Measurements from ENCODE around the gene SLC5A1.

SLC5A1 gene

GRCh38 chr22:32052244-32052643 is 9.2 kb downstream of the SLC5A1 start:
- no peak for DNase-seq

- no peak for DNase-seq
Observed at GRCh38 chr22:32052936-32053791, 10.1 kb downstream of the SLC5A1 start.

DNA sequence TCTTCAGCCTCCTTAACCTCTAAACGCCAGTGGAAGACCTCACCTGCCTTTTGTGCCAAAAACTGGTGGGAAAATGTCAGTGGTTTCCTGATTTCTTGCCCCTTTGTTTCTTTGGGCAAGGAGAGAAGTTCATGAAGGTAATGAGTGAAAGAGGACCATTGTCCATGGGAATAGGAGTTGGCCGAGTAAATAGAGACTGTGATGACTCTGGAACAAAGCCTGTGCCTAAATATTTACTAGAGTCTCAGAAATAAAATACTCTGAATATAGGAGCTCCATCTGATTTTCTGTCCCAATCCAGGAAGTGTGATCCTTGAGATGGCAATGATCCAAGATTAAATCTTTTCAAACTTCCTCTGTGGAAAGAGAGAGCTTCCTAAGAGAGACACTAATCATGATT is 12.0 kb downstream of the SLC5A1 start:
- no peak for DNase-seq

DNA sequence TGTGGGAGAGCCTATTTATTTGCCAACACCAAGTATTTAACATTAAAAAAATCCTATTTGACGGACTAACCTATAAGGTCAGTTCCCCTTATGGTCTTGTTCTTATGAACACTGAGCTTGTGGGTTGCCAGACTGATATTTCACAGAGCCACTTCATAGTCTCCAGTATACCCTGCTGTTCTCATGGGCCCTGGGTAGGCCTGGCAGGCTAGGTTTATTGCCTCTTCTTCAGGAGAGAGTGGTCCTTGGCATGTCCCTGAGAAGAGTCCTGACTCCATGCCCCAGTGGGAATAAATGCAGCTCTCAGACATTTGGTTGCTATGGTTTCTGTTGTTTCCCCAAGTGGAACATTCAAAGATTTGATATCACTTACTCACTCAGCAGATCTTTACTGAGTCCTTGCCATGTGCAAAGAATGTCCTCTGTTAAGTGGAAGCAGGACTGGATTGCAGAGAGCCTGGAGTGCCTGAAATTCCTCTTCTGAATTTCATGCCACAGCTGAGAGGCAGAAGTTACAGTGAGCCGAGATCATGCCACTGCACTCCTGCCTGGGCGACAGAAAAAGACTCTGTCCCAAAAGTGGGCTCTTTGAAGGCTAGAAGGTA is 15.7 kb downstream of the SLC5A1 start:
- DNase-seq, result no peak

DNA sequence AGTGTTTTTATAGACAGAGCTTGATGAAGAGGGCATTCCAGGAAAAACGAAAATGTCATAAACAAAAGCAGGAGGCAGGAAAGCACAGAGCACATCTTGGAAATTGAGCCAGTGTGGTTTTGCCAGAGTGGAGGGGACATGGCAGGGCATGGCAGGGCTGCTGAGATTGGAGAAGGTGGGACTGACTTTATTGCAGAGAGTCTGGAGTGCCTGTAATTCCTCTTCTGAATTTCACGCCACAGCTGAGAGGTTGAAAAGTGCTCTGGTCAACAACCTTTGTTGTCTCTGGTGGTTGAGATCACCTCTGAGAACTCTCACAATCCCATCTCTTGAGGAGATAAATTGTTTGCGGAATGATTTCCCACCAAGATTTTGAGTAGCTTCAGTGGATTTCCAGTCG is 16.4 kb downstream of the SLC5A1 start:
- DNase-seq, result no peak

- no peak for DNase-seq
Observed at GRCh38 chr22:32063701-32064100, 20.6 kb downstream of the SLC5A1 start.

- no peak for DNase-seq
Observed at GRCh38 chr22:32066820-32067219, 23.8 kb downstream of the SLC5A1 start.

DNA sequence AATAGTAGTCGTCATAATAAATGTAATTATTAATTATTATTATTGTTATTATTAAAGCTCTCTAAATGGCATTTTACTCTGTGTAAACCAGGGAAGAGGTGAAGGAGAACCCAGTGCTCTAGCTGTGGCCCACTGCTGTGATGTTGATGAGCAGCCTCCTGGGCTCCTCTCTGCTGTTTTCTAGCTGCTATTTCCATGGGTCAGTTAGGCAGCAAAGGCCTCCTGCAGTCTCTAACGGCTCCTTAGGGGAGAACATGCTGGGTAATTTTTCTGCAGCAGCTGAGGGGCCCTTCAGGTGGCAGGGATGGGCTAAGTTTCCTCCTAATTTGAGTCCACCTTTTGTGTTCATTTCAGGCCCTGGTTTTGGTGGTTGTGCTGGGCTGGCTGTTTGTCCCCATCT is 24.6 kb downstream of the SLC5A1 start:
- no peak for DNase-seq

- no peak for DNase-seq
Observed at GRCh38 chr22:32069579-32070372, 26.7 kb downstream of the SLC5A1 start.

- no peak for DNase-seq
Observed at GRCh38 chr22:32073262-32073661, 30.2 kb downstream of the SLC5A1 start.

DNA sequence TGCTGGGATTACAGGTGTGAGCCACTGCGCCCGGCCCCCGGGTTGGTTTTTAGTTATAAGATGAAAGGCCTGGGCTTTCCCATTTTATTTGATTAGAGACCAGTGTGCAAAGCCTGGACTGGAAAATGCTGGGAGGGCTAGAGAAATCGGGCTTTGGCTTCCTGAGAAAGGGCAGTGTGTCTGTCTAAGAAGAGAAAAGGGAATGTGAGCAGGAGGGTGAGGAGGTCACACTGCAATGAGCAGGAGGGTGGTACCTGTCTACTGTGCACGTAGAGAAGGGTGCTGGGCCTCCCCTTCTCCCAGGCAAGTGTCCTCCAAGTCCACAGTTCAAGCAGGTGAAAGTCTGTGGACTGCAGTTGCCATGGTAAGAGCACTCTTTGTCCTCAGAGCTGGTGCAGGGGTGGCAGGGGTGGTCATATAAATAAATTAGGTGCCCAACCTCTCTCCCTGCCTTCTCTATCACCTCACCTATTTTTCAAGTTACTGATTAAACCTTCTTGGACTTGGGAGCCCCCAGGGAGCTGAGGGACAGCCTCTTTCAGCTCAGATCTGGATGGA is 30.8 kb downstream of the SLC5A1 start:
- DNase-seq, result no peak

GRCh38 chr22:32075997-32076760 is 33.1 kb downstream of the SLC5A1 start:
- no peak for DNase-seq

DNA sequence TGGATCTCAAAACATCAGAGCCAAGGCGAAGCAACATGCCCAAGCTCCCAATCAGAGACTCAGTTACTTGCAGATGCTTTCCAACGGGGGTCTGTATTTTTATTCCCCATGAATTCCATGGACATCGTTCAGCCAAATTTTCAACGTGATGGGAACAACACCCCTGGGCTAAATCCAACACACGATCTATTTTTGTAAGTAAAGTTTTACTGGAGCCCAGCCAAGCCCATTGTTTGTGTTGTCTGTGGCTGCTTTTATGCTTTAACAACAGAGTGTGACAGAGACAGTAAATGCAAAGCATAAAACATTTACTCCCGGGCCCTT is 33.7 kb downstream of the SLC5A1 start:
- DNase-seq, result no peak

DNA sequence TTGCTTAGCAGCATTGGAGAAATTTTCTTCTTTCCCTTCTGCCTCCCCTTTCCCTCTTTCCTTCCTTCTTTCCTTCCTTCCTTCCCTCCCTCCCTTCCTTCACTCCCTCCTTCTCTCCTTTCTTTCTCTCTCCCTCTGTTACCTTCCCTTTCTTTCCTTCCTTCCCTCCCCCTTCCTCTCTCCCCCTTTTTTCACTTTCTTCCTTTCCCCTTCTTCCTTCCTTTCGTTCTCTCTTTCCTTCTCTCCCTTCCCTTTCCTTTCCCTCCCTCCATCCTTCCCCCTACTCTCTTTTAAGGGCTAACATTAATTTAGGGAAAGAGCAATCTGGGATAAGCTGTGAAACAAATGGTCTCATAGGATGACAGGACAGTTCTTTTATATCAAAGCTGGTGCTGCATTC is 34.1 kb downstream of the SLC5A1 start:
- no peak for DNase-seq

DNA sequence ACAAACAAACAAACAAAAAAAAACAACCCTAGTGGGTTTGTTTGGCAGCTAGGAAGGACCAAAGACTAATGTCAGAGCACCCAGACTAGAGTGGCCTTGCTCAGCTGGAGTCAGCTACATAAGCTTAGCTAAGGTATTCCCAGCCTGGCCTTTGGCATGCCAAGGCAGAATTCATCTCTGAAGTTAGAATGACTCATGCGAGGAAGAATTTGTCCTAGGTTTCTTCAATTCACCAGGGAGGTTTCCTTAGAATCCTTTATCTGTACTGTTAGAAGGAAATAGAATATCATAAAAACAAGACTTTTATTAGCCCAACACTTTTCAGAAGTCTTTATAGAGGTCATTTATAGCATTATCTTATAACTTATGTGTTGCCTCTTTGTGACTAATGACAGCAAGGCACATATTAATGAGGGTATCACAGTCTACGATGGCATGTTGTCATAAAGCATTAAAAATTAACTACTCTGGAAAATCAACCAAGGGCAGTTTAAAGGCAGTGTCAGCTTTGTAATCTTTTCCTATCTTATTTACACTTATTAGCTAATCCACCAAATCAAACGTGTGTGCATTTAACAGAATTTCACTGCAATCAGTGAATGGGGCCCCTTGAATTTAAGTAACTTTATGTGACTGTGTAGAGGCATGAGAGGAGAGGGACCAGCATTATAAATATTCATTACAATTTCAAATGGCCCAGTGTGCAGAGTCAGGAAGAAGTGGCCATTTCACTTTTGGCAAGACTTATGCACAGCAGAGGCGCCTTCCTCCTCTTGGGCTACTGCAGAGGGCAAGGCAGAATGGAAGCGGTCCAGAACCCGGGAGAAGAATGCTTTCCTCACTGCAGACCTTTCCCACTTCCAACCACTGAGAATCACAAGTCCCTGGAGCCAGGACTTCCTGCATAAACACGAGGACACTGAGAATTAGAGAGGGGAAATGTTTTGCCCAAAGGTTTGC is 36.3 kb downstream of the SLC5A1 start:
- no peak for DNase-seq

GRCh38 chr22:32080904-32081303 is 37.8 kb downstream of the SLC5A1 start:
- no peak for DNase-seq

DNA sequence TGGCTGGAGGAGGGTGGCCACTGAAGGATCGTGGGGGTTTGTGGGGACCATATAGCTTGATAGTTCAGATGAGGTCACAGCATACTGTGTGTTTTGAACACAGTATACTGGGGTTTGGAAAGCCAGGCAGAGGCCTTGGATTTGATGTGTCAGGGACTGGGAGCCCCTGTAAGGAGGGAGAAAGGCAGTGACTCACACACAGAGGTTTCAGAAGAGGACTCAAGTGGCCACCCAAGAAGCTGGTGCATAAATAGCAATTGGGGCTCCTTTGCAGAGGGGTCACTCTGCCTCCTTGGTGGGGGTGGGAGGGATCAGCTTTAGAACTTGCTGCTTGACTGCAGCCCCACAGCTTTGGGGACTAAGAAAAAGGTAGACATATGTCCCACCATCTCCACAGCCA is 39.3 kb downstream of the SLC5A1 start:
- no peak for DNase-seq

- no peak for DNase-seq
Observed at GRCh38 chr22:32083000-32083399, 39.9 kb downstream of the SLC5A1 start.

- DNase-seq, result no peak
Observed at GRCh38 chr22:32083814-32084213, 40.8 kb downstream of the SLC5A1 start.

DNA sequence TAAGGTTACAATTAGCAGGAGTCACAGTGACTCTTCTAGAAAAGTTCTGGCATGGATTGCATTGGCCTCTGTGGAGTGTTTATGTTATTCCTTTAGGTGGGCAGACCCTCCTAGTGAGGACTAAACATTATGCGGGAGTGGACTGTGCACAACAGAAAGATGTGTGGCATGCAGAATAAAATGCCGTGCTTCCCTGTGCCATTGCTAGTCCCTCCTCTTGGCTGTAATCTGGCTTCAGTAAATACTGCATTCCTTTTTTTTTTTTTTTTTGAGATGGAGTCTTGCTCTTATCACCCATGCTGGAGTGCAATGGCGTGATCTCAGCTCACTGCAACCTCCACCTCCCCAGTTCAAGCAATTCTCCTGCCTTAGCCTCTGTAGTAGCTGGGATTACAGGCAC is 45.0 kb downstream of the SLC5A1 start:
- DNase-seq, result no peak

GRCh38 chr22:32097018-32097417 is 54.0 kb downstream of the SLC5A1 start:
- no peak for DNase-seq

All from GDM1 (cell line).